Medulla oblongata (tissue), 1 donor: Measurements from ENCODE around the gene DES.
"Not testable (repeated sequence)": the region's sequence is repeated elsewhere in the genome, so short reads cannot be mapped to it uniquely, and the experiment has no call there.

Experiments
- DNase-seq: peaks from one replicate; pipeline ENCODE4 v3.0.0-alpha.2; 2015; ENCODE audit errors: extremely low spot score

DES gene

DNA sequence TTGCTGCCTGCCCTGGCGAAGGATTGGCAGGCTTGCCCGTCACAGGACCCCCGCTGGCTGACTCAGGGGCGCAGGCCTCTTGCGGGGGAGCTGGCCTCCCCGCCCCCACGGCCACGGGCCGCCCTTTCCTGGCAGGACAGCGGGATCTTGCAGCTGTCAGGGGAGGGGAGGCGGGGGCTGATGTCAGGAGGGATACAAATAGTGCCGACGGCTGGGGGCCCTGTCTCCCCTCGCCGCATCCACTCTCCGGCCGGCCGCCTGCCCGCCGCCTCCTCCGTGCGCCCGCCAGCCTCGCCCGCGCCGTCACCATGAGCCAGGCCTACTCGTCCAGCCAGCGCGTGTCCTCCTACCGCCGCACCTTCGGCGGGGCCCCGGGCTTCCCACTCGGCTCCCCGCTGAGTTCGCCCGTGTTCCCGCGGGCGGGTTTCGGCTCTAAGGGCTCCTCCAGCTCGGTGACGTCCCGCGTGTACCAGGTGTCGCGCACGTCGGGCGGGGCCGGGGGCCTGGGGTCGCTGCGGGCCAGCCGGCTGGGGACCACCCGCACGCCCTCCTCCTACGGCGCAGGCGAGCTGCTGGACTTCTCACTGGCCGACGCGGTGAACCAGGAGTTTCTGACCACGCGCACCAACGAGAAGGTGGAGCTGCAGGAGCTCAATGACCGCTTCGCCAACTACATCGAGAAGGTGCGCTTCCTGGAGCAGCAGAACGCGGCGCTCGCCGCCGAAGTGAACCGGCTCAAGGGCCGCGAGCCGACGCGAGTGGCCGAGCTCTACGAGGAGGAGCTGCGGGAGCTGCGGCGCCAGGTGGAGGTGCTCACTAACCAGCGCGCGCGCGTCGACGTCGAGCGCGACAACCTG lies at the start of gene DES:
TSS of gene DES (plus strand) at position 223 of the 857 bp plus-strand sequence. CDS start at position 309, 86 bp downstream.
- no peak for DNase-seq

DNA sequence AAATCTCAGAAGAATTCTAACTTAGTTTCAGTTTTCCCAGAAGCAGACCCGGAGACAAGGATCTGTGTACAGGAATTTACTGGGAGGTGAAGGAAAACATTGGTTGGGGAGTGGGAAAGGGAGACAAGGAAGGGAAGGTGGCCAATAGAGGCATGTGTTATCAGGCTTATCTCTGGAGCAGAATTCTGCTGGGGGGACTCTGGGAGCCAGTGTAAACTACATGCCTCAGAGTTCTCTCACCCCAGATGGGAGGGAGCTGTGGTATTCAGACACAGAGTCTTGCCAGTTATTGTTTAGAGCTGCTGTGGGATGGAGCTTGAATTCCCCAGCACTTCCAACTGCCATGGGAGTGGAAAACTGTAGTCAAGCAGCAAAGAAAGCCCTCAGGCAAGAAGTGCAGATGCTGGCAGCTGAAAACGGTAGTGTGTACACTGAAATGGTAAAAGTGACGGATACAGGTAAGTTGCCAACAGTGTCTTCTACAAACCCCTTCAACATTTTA lies 49.4 kb upstream of the DES start:
- peak; percentile 19 for DNase-seq

DNA sequence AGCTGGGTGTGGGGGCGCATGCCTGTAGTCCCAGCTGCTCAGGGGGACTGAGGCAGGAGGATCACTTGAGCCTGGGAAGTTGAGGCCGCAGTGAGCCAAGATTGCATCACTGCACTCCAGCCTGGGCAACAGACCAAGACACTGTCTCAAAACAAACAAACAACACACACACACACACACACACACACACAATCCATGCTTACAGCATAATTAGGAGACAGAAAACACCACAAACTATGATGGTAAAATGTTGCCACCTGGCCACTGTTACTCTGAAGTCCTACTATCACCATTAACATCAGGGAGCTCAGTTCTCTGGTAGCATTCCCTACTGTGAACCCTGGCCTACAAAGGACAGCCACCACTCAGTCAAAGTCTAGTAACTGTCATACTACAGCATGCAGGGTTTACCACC lies 48.7 kb upstream of the DES start:
- DNase-seq = peak; percentile 34

DNA sequence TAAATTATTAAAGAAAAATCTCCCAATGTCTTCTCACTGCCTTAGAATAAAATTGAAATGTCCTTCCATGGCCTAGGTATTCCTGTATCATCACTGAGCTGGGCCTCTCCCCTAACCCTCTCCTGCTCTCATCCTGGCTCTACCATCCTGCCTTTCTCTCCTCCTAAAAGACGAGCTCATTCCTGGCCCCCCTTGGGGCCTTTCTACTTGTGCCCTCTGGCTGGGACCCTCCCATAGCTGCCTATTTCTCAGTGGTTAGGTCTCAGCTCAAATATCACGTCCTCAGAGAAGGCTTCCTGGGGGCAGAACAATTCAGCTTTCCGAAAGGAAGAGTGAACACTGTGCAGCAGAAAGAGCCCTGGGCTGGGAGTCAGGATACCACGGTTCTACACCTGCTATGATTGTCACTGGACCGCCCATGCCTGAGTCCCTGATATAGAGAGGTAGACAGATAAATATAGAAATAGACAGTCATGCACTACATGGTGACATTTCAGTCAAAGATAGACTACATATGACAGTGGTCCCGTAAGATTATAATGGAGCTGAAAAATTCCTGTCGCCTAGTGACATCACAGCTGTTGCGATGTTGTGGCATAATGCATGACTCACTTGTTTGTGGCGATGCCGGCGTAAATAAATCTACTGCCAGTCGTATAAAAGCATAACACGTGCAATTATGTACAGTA lies 39.9 kb upstream of the DES start:
- no peak for DNase-seq

DNA sequence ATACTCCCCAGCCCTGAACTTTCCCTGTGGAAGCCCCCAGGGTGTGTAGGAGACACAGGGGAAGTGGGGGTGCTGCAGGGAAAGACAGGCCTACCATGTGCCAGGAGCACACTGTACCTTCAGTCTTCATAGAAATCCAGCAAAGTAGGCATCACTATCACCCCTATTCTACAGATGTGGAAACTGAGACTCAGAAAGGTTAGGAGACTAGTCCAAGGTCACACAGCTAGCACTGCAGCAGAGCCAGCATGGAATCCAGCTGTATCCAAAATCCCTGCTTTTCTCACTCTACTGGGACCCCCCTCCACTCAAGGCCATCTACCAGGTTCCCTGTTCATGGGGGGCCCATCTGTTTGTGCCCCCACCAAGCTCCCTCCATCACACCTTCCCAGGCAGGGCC lies 37.3 kb upstream of the DES start:
- DNase-seq = no peak

DNA sequence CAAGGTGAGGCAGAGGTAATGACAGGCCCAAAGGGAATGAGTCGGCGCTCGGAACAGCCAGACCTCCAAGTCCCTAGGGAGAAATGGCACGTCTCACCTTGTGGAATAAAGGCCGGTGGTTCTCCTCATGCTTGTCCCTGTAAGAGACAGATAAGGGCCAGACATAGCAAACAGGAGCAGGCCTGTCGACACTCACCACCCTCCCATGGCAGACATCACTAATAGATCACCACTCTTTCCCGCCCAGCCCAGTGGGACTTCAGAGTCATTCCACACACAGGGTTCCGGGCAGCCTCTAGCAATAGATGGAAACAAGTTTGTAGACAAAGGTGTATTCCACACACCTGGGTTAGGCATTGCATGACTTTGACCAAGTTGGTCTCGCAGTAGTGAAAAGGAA lies 36.7 kb upstream of the DES start:
- DNase-seq = no peak

DNA sequence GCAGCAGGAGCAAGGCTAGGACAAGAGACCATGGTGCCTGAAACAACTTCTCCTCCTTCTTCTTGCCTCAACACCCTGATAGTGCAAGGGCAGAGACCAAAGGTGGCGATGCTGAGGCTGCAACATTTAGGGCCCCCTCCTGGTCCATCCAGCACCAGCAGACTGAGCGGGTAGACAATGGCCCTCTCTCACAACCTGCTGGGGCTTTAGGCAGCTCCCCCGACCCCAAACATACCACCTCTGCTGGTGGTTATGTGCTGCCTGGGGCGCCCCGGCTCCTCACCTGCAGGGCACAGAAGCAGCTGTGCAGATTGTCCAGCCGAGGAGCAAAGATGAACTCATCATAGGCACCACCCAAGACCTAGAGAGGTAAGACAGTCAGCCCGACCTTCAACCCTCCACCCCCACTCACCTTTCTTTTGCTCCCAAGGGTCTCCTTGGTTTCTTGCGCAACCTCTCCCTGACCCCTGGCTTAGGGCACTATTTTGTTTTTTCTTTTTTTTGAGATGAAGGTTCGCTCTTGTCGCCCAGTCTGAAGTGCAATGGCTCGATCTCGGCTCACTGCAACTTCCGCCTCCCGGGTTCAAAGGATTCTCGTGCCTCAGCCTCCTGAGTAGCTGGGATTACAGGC lies 34.0 kb upstream of the DES start:
- DNase-seq = no peak

DNA sequence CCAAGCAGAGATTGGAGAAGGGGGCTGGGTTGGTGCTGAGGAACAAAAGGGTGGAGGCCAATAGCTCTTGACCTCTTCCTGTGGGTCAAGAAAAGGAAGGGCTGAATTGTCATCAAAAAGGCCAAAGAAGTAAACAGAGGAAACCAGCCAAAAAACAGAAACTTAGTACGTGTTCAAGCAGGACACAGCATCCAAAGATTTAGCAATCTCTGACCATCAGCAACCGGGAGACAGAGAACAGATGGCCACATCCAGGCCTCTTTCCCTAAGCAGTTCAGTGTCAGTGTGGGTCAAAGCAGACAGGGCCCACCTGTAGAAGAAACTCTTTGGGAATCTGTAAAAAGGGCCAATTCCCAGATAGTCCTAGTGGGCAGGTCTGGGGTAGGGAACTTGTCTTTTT lies 33.3 kb upstream of the DES start:
- DNase-seq = no peak

DNA sequence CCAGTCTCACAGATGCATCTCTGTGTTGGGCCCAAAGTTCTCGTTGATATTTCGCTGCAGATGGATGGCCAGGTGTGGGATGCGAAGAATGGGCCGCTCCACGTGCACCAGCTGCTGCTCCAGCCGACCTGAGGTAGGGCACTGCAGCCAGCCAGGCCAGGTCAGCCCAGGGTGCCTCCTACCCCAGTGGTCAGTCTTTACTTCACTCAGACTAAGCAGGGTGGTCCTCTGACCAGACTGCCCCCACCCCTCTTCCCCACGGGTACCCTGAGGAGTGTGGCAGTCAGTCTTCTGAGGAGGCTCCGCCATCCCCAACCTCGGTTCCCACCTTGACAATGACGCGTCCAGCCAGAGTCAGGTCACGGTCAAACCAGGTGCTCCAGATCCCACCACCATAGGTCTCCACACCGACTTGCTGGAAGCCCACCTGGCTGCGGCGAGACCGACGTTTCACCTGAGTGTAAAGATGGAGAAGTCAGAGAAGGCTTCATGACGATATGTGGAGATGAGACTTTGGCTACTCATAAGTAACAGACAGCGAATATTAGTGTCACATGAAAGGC lies 32.1 kb upstream of the DES start:
- DNase-seq = no peak

DNA sequence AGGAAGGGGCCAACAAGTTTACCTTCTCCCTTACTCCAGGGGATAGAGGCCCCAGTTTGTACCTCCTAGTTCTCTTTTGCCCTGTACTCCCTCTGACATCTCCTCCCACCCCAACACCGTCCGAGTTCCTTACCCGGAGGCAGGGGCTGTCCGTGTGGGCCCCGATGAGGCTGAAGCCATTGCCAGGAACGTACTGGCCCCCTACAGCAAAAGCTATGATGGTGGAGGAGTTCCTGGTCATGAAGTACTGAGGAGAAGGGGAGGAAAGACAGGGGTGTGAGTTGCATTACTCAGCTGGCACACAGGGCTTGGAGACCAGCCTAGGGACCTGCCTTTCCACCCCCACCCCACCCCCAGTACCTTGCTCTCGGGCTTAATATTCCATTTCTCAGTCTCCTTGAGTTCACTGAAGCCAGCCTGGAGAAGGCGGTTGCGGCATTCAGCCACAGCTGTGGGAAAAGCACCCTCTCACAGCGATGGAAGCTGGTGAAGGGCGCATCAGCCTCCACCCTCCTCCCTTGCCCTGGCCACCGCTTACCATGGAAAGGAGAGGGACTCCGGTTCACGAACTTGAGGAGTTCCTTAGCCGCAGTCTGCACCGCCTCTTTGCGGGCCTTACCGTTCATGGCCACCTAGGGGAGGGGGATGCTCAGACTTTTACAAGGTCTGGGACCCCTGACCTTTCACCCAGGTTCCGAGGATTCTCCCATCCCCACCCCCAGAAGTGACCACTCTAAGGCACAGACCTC lies 31.5 kb upstream of the DES start:
- no peak for DNase-seq

DNA sequence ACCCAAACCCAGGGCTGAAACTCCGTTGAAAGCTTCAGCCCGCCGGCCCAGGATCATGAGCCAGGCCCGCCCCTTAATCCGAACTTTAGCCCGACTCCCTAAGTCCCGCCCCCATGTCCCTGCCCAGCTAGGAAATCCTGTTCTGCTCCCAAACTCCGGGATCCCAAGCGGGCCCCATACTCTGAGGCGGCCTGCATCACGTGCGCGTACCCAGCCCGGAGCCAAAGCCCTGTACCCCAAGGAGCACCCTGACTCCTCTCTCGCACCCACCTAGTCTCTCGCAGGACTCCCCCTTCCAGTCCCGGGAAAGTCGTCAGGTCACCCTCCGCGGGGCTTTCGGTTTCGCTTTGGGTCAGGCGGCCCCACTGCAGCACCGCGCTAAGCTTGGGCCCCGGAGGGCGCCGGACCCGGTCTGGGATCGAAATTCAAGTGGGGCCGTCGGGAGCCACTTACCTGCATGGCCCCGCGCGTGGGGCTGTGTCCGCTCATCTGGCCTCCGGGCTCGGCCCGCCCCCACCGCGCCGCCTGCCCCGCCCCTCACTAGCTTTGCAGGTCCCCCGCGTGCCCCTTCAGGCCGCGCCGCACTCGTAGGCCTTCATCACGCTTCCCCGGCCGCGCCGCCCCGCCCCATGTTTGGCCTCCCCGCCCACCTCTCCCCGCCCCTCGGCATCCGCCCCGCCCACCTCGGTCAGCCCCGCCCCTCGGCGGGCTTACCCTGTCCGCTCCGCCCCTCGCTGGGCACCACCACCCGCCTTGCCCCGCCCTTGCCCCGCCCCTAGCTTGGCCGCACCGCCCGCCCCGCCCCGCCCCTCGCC lies 30.7 kb upstream of the DES start, which contains the start of gene DNPEP:
TSS of gene DNPEP (minus strand) at position 607 of the 815 bp plus-strand sequence. CDS start at position 489, 118 bp downstream.
- DNase-seq = peak; percentile 94

DNA sequence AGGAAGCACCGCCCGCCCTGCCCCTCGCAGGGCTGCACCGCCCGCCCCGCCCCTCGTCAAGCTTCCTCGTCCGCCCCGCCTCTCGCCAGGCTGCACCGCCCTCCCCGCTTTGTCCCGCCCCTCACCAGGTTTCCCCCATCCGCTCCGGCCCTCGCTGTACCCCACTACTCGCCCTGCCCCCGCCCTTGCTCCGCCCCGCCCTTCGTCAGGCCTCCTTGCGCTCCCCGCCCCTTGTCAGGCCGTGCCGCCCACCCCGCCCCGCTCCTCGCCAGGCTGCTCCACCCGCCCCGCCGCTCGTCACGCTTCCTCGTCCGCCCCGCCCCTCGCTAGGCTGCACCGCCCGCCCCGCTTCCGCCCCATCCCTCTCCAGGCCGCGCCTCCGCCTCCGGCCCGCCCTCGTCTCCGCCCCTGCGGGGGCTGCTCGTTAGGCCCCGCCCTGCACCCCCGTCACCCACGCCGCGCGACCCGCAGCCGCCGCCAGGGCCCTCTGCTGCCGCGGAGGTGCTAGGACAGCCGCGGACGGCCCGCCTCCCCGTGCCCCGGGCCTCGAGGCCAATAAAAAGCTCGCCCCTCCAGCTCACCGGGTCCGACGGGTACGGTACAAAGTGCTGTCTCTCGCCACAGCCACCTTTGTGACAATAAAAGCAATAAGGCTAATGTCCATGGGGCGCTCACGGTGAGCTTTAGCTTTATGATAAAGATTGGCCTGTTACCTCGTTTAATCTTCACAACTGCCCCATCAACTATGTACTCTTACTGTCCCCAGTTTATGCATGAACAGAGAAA lies 29.9 kb upstream of the DES start:
- peak; percentile 96 for DNase-seq

DNA sequence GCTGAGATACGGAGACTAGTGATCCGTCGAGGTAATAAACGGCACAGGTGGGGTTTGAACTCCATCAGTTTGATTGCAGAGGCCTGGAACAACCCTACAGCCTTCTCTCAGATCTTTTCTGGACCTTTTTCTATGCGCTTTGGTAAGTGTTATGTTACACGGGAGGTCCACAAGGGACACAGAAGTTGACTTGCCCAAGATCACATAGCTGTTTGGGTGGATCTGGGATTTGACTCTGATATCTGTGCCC lies 29.3 kb upstream of the DES start:
- DNase-seq = no peak

DNA sequence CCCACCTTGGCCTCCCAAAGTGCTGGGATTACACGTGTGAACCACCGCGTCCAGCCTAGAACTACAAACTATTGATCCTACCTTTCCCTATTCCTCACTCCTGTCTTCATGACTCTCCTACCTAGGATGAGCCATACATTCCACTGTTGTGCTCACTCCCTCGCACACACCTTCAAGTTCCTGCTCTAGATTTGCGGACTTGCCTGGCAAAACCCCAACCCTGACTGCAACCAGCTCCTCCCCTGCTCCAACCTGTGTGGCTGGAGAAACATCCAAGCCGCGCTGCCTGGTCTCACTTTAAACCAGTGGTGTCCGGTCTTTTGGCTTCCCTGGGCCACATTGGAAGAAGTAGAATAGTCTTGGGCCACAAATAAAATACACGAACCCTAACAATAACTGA lies 25.4 kb upstream of the DES start:
- no peak for DNase-seq

DNA sequence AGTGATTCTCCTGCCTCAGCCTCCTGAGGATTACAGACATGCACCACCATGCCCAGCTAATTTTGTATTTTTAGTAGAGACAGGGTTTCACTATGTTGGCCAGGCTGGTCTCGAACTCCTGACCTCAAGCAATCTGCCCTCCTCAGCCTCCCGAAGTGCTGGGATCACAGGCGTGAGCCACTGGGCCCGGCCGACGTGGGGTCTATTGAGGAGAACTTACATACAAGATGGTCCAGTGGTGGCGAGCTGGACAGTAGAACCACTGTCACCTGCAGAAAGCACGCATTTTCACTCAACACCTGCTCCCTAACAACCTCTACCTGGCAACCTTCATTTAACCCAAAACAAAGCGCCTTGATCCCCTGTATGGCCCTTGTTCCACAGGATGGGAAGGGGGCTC lies 23.1 kb upstream of the DES start:
- DNase-seq = not testable (repeated sequence)

DNA sequence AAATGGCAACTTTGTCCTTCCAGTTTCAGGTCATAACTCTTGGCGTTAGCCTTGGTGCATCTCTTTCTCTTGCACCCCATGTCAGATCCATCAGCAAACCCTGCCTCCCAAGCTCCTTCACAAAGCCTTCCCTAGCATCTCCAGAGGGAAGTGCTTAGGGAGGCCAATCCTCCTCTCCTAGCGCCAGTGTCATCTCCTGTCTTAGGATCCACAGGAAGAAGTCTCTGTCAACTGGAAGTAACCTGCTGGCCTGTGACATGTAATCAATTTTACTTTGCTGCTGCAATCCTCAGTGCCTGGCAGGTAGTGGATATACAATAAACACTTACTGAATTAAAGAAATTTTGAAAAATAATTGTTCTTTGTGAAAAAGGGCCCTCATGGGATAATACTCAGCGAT lies 22.6 kb upstream of the DES start:
- no peak for DNase-seq

DNA sequence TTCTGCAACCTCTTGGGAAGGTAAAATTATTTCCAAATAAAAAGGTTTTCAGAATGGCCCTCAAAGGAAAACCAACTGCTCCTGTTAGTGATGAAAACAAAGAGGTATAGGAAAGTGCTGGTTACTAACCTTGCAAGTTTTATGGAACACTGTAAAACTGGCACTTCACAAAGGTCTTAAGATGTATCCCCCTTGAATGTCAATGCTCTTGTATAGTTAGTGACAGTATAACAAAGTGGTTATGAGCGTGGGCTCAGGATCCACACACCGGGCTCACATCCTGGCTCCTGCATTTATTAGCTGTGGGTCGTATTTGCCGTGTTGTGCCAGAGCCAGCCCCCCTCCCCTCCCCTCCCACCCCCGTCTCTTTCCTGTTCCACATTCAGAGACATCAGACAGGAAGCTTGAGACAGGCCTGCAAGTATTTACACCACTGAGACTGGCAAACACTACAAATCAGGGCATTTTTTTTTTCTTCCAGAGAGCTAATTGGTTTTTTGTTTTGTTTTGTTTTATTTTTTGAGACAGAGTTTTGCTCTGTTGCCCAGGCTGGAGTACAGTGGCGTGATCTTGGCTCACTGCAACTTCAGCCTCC lies 21.2 kb upstream of the DES start:
- DNase-seq = no peak

DNA sequence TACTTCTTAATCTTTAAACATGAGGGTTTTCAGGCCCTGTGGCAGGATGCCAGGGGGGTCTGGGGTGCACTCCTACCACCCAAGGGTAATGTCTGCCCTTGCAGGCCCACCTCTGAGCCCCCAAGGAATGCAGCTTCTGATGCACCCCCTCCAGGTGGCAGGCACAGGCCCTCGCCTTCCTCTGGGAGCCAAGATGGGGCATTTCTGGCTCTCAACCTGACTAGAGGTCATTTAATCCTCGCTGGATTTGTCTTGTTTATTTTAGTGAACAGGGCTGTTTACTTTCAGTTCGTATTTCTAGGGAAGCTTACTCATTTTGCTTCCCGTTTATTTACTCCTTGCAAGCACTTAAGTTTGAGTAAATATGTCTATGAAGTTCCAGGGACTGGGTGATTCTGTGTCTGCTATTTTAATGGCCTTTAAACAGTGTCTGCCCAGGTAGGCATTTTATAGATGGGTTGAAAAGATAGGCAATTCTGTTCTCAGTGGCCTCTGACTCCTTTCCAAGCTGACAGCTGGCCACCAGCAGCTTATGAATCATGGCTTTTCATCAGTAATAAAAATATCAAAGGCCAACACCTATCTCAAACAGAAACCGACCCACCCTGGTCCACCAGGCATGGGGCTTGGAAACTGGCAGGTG lies 19.3 kb upstream of the DES start:
- no peak for DNase-seq
